Measurements from ENCODE around the gene MAP3K15. TPM values are rescaled to one million over a fixed set of nuclear protein-coding genes. Genes with fewer than 3 reads are reported as not detected.

MAP3K15 gene
- polyA plus RNA-seq, 1 of the 3 experiments (the other 2 are of a cell fraction), result 0.07 TPM

- TF ChIP-seq REST (IDR thresholded peaks at IDR 0.05; ENCODE audit: low read depth, low read length), result no peak
- TF ChIP-seq NRF1 (IDR thresholded peaks at IDR 0.05; ENCODE audit: low read depth, low read length), result no peak
These were observed 154.4 kb downstream of the MAP3K15 start (continued) for GRCh38 chrX:19360903-19361302.

GRCh38 chrX:19358521-19358920 is 156.8 kb downstream of the MAP3K15 start:
- CTCF ChIA-PET, result no interaction called here
- POLR2A ChIA-PET, result no interaction called here

More at GRCh38 chrX:19358521-19358920, 156.8 kb downstream of the MAP3K15 start:
- Histone ChIP-seq H3K4me1 (ENCODE audit: control insufficient read depth in 1 of 2, insufficient read depth in 2 of 2, low read depth in 1 of 2, low read length in 1 of 2) (no peaks in the 10 kb centered on the region), H3K4me2 (no peak overlapping the region), H3K4me3 (ENCODE audit: low read depth in 2 of 2, low read length in 1 of 2) (no peak overlapping the region), H2AFZ (ENCODE audit: low read depth) (no peak overlapping the region), H3K9me2 (no peaks in the 10 kb centered on the region), H3K27me3 (ENCODE audit: insufficient read depth) (no peaks in the 10 kb centered on the region; the same call in 1 of the 2 replicates), H3K9me3 (no peaks in the 10 kb centered on the region), H3K9ac (no peak overlapping the region), H3K27ac (ENCODE audit: low read depth in 2 of 2, low read length in 1 of 2) (no peak overlapping the region), H3K79me2 (ENCODE audit: insufficient read depth) (no peaks in the 10 kb centered on the region), H4K20me1 (ENCODE audit: insufficient read depth) (no peaks in the 10 kb centered on the region), H3K36me3 (replicated peaks in 1 of 2; ENCODE audit: control insufficient read depth in 1 of 2, insufficient read depth in 2 of 2, low read length in 1 of 2) (peaks cover 0 to 46% of the 10 kb centered on the region in 2 experiments), H3F3A (replicated peaks; ENCODE audit: insufficient read depth) (no peaks in the 10 kb centered on the region)
- DNase-seq, result no peak
- TF ChIP-seq EP300 (IDR thresholded peaks at IDR 0.05; ENCODE audit: borderline replicate concordance in 1 of 2, low read depth in 1 of 2, low read length in 1 of 2) (no peak), MAX (IDR thresholded peaks at IDR 0.05; ENCODE audit: low read depth) (no peak), ELF1 (IDR thresholded peaks at IDR 0.05) (no peak), REST (IDR thresholded peaks at IDR 0.05; ENCODE audit: low read depth, low read length) (no peak), RAD21 (IDR thresholded peaks at IDR 0.05; ENCODE audit: low read length) (no peak)
- 48% methylated on average over 7 of the region's 7 CpGs for WGBS (ENCODE audit: low lambda C conversion rate)
